HG03571 (cell line): Measurements from ENCODE around the gene XIST.
"Not testable (repeated sequence)": the region's sequence is repeated elsewhere in the genome, so short reads cannot be mapped to it uniquely, and the experiment has no call there.

Experiments used
- ATAC-seq: cut with Tn5 transposase; IDR thresholded peaks from one replicate; pipeline ENCODE4 v1.9.1; 2021; ENCODE audit not compliant: unreplicated experiment

Gene XIST

DNA sequence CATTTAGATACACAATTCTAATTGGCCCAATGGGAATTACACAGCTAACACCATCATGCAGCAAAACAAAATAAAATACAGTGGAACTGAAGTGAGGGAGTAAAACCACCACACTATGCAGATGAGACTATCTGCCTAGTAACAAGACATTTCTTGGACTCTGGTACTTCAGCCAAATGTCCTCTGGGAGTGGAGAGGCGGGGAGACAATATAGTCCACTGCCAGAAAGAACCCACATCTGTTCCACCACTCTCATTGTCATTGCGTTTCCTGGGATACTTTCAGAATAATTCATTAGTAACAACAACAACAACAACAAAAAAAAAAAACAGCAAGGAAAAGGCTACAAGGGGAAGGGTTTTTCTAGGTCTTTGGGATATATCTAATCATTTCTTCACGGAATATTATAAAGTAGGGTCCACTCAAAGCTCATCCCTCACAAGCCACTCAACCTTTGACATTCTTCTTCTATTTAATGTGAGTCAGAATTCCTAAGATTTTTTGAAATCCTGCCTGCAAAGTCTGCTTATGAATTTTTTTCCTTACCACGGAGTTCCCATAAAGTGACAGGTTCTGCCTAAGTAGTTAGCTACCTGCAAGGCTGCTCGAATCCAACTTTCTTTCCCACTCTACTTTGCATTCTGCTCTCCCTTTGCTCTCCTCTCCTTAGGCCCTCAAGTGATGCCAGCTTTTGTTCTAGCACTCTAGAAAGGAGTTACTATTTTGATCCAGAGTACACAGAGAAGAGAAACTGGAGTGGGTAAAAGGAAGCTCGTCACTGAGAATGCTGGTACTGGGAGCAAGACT, 34.9 kb downstream of the XIST start:
- no peak for ATAC-seq

DNA sequence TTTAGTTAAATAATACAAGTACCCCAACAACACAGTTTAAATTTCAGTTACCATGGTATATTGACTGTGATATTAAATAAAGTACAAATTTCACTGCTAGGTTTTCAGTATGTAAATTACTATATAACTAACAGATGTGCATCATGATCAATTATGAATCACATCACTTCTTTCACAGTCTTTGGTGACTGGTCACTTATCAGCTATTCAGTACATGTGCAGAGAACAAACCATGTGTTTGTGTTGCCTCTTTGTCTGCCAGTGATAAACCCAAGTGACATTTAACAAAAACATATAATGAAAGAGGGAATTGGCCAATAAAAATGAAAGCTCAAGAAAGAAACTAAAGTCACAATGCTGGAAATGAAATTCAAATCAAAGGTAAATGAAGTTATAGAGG, 40.3 kb downstream of the XIST start:
- no peak for ATAC-seq

DNA sequence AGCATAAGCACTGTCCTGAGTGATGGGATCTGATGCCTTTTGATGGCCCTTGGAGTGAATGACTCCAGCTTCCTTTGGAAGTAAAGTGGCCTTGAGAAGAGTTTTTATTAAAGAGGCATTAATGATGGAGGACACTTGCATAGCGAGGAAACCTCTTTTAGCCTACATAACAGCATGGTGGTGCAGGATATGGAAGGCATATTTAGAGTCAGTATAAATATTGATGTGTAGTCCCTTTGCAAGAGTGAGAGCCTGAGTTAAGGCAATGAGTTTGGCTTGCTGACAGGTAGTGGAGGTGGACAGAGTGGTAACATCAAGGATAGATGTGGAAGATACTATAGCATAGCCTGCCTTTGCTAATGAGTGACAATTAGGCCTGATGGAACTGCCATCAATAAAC, 48.4 kb downstream of the XIST start:
- ATAC-seq: not testable (repeated sequence)

DNA sequence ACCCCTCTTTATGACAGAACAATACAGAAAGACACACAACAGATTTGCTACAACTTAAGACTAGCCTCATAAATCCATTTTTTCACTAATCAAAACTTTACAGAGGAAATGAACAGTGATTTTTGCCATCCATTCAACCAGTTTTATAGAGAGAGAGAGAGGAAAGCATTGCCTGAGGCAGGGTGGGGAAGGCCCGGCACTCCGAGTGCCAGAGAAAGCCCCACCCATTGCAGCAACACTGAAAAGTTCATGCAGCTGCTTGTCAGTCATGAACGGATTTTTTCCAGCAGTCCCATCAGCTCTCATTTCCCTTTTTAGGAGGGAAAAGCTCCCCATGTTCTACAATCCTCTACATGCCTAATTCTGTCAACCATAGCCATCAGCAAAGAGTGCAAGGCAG, 52.6 kb downstream of the XIST start:
- no peak for ATAC-seq

DNA sequence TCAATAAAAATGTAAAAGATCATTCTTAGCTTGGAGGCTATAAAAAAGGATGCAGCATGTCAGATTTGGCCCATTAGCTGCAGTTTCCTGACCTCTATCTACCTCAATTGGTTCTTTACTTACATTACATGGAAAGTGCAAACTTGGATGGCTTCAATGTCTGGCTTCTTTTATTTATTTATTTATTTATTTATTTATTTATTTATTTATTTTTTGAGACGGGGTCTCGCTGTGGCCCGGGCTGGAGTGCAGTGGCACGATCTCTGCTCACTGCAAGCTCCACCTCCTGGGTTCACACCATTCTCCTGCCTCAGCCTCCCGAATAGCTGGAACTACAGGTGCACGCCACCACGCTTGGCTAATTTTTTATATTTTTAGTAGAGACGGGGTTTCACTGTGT, 60.0 kb downstream of the XIST start:
- not testable (repeated sequence) for ATAC-seq

DNA sequence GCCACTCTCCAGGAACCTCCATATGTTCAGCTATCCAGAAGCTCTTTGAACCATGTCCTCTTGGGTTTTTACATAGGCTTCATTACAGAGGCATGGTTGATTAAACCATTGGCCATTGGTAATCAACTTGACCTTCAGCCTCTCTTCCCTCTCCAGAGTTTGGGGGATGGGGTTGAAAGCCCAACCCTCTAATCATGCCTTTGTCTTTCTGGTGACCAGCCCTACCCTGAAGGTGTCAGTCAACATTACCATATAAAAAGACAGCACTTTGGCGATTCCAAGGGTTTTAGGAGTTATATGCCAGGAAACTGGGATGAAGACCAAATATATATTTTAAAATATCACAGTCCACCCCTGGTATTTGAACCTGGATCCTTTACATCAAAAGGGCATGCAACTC, 67.0 kb downstream of the XIST start:
- no peak for ATAC-seq
